GM12873 (cell line): ENCODE data around the gene DCUN1D4.

Experiments
- CTCF ChIP-seq: IDR thresholded peaks from 2 replicates; pipeline ENCODE4 v1.5.1; 2012; ENCODE audit warnings: low read depth, mild to moderate bottlenecking, moderate library complexity, low read length, control low read depth; ENCODE audit not compliant: insufficient read depth; ENCODE audit errors: missing control alignments

Gene DCUN1D4

GRCh38 chr4:51867689-51868448, 24.9 kb downstream of the DCUN1D4 start:
- no peak for TF ChIP-seq CTCF

GRCh38 chr4:51868449-51868847, 25.5 kb downstream of the DCUN1D4 start:
- TF ChIP-seq CTCF, result no peak

GRCh38 chr4:51870441-51871188, 27.7 kb downstream of the DCUN1D4 start:
- TF ChIP-seq CTCF, result no peak

- no peak for TF ChIP-seq CTCF
Observed at GRCh38 chr4:51872283-51872997, 29.5 kb downstream of the DCUN1D4 start.

GRCh38 chr4:51874551-51874950, 31.6 kb downstream of the DCUN1D4 start:
- no peak for TF ChIP-seq CTCF

GRCh38 chr4:51878431-51878830, 35.5 kb downstream of the DCUN1D4 start:
- TF ChIP-seq CTCF, result no peak
